PFSK-1 (cell line): Measurements from ENCODE around the gene AQP1.

ENCODE experiments used
- FOXP2 ChIP-seq: optimal IDR thresholded peaks from 2 replicates; pipeline ENCODE3; 2011; ENCODE audit warnings: borderline replicate concordance, control low read depth, inconsistent platforms; ENCODE audit not compliant: insufficient read depth; ENCODE audit errors: extremely low read length, extremely low read depth
- POLR2AphosphoS5 ChIP-seq: IDR thresholded peaks from 2 replicates; pipeline ENCODE4 v1.6.1; 2012; ENCODE audit warnings: low read depth, mild to moderate bottlenecking, control low read depth, low read length, moderate library complexity
- REST ChIP-seq, 2 experiments: IDR thresholded peaks; 2 replicates each; pipeline versions ENCODE4 v1.6.1 to v1.8.0; 2011 to 2012; ENCODE audit warnings: low read depth in 2 of 2, low read length in 2 of 2, control low read depth in 1 of 2, inconsistent platforms in 1 of 2, mild to moderate bottlenecking in 1 of 2, moderate library complexity in 1 of 2; ENCODE audit not compliant: insufficient read depth in 1 of 2
- SIN3A ChIP-seq: IDR thresholded peaks from 2 replicates; pipeline ENCODE4 v1.6.1; 2012; ENCODE audit warnings: mild to moderate bottlenecking, low read length, moderate library complexity, borderline replicate concordance; ENCODE audit not compliant: insufficient read depth
- TAF1 ChIP-seq: IDR thresholded peaks from 2 replicates; pipeline ENCODE4 v1.6.1; 2012; ENCODE audit warnings: low read length, control low read depth, borderline replicate concordance; ENCODE audit not compliant: insufficient read depth

The AQP1 gene

GRCh38 chr7:30970074-30970473 is 58.4 kb downstream of the AQP1 start:
- no peak for TF ChIP-seq SIN3A
- TF ChIP-seq TAF1, result no peak
- no peak for TF ChIP-seq POLR2AphosphoS5

DNA sequence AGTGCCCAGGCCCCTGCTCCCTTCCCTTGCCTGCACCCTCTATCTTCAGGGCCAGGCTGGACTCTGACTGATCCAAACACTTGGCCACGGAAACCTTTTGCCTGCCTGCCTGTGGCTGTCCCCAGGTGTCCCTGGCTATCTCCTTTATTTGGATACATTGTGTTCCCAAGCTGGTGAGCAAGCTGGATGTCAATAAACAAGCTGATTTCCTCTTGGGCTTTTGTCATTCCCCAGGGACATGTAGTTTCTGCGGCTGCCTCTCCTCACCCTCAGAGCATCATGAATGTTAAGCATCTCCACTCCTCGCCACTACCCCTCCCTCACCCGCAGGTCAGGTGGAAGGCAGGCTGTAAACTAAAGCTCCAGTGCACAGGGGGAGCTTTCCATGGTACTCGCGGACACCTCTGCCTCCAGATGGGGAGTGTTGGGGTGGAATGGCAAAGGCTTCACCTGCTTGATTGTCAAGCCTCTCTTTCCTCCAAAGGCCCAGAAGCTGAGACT is 59.0 kb downstream of the AQP1 start:
- no peak for TF ChIP-seq TAF1
- TF ChIP-seq SIN3A, result no peak
- peak; percentile 36 to 83; a peak in 2 of 4 replicates for TF ChIP-seq REST (IDR thresholded peaks at IDR 0.05; ENCODE audit: insufficient read depth in 1 of 2, low read depth in 2 of 2, low read length in 2 of 2)
- no peak for TF ChIP-seq POLR2AphosphoS5
- no peak for TF ChIP-seq FOXP2

GRCh38 chr7:30971440-30971839 is 59.8 kb downstream of the AQP1 start:
- TF ChIP-seq FOXP2 (no peak), SIN3A (no peak), POLR2AphosphoS5 (no peak), TAF1 (no peak), REST (IDR thresholded peaks at IDR 0.05; ENCODE audit: insufficient read depth in 1 of 2, low read depth in 2 of 2, low read length in 2 of 2) (no peak)

GRCh38 chr7:30971840-30972563 is 60.3 kb downstream of the AQP1 start:
- TF ChIP-seq SIN3A (no peak), TAF1 (no peak), POLR2AphosphoS5 (no peak), REST (IDR thresholded peaks at IDR 0.05; ENCODE audit: insufficient read depth in 1 of 2, low read depth in 2 of 2, low read length in 2 of 2) (no peak), FOXP2 (no peak)

DNA sequence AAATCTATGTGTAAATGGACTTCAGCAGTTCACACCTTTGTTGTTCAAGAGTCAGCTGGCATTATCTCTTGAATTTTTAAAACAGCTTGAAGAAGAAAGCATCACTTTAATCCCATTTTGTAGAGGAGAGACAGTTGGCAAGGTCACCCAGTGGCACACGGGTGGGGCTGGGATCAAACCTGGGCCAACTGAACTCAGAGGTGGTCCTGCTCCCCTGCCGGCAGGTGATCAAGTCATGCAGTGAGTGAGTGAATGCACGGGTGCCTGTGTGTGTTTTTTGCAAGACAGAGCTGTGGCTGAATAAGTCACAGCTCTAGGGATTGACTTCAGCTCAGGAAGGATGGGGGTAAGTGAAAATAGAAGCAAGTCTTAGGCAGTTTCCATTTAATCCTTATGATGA is 61.6 kb downstream of the AQP1 start:
- TF ChIP-seq POLR2AphosphoS5, result no peak
- TF ChIP-seq TAF1, result no peak
- no peak for TF ChIP-seq FOXP2
- TF ChIP-seq SIN3A, result no peak

GRCh38 chr7:30973791-30974604 is 62.3 kb downstream of the AQP1 start:
- TF ChIP-seq REST (IDR thresholded peaks at IDR 0.05; ENCODE audit: insufficient read depth in 1 of 2, low read depth in 2 of 2, low read length in 2 of 2) (no peak), POLR2AphosphoS5 (no peak), FOXP2 (no peak), SIN3A (no peak), TAF1 (no peak)
